GM21528 (cell line): ENCODE results near the gene WDR55.
"Not testable (repeated sequence)": the region's sequence is repeated elsewhere in the genome, so short reads cannot be mapped to it uniquely, and the experiment has no call there.

ENCODE experiments used
- ATAC-seq: cut with Tn5 transposase; IDR thresholded peaks from one replicate; pipeline ENCODE4 v1.9.1; 2021; ENCODE audit warnings: mild to moderate bottlenecking, moderate library complexity; ENCODE audit not compliant: unreplicated experiment, low FRiP score

WDR55 gene, protein sequence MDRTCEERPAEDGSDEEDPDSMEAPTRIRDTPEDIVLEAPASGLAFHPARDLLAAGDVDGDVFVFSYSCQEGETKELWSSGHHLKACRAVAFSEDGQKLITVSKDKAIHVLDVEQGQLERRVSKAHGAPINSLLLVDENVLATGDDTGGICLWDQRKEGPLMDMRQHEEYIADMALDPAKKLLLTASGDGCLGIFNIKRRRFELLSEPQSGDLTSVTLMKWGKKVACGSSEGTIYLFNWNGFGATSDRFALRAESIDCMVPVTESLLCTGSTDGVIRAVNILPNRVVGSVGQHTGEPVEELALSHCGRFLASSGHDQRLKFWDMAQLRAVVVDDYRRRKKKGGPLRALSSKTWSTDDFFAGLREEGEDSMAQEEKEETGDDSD

DNA sequence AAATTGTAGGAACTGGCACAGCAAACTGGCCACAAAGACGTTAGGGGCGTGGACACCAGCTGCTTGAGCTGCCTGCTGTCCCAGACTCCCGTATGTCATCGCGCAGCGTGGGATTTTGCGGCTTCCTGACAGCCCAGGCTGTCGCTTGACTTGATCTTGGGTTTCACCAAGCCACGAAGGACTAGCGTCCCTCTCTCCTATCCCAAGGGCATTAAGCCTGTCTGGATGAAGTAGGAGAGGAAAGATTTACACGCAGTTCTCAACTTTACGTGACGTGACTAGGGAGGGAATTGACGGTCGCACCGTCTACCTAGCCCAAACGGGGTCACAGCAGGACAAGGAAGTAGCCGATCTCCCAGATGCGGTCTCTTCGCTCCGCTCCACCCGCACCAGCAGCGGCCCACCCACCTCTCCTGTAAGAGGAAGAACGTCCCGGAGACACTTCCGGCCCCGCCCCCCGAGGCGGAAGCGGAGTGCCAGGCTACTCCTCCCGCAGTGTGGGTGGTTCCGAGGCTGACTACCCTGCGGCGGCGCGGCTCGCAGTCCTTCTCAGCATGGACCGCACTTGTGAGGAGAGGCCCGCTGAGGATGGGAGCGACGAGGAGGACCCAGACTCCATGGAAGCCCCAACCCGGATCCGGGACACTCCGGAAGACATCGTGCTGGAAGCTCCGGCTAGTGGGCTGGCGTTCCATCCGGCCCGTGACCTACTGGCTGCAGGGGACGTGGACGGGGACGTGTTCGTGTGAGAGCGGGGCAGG lies at the start of gene WDR55:
WDR55 (plus strand) TSS at position 546 of the 761 bp plus-strand sequence; CDS start at position 555, 9 bp downstream.
- peak; percentile 99 for ATAC-seq

DNA sequence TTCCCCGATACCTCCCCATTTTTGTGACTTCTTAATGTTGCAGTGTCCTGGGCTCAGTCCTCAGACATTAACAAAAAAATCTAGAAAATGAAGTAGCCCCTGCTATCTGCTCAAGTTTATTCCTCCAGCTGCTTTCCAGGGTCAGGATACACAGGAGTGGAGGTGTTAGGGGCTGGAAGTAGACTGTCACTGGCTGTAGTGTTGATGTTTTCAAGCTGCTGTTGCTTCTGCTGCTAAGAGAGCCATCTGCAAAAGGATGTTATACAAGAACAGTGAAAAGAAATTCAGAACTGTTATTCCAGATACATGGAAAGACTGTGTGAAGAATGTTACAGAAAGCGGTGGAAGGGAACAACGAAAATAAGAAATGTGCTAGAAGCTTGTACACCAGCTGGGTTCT lies 42.4 kb upstream of the WDR55 start:
- ATAC-seq = no peak

DNA sequence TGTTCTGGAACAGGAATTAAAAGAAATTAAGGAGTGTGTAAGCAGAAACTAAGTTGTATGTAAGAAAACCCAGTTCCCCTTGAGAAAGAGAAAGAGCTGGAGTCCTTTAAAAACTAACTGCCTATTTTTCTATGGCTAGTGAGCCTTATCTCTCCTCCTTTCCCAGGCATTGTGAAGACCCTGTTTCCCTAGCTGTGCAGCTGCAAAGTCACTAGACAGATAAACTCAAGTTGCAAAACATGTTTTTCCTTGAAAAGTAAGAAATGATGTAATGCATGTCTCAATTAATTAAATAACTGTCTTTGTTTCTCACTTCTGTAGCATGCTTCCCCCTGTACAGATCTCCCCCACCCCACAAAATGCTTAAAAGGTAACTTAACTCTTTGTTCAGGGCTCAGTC lies 41.6 kb upstream of the WDR55 start:
- ATAC-seq = not testable (repeated sequence)

DNA sequence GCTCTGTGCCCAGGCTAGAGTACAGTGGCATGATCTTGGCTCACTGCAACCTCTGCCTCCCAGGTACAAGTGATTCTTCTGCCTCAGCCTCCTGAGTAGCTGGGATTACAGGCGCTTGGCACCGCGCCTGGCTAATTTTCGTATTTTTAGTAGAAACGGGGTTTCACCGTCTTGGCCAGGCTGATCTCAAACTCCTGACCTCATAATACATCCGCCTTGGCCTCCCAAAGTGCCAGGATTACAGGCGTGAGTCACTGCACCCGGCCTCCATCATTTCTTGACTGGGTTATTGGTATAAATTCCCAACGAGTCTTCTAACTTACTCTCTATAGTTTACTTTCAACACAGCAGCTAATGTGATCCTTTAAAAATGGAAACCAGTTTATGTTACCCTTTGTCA lies 39.8 kb upstream of the WDR55 start:
- not testable (repeated sequence) for ATAC-seq

DNA sequence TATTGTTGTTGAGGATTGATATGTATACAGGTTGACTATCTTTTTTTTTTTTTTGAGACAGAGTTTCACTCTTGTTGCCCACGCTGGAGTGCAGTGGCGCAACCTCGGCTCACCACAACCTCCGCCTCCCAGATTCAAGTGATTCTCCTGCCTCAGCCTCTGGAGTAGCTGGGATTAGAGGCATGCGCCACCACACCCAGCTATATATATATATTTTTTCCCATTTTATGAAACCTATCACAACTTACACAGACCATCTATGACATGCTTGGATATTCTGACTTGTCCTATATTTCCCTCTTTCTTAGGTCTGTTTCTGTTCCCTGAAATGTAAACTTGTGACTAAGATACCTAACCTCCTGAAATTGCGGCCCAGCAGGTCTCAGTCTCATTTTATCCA lies 36.7 kb upstream of the WDR55 start:
- no peak for ATAC-seq

DNA sequence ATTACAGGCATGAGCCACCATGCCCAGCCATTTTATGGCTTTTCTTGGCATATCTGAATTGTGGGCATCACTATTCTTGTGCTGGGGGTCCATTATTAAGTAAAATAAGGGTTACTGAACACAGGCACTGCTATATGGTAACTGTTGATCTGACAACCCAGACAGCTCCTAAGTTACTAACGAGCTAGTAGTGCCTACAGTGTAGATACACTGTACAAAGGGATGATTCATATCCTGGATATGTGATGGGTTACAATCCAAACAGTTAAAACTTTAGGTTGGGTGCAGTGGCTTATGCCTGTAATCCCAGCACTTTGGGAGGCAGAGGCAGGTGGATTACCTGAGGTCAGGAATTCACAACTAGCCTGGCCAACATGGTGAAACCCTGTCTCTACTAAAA lies 36.0 kb upstream of the WDR55 start:
- ATAC-seq = no peak

DNA sequence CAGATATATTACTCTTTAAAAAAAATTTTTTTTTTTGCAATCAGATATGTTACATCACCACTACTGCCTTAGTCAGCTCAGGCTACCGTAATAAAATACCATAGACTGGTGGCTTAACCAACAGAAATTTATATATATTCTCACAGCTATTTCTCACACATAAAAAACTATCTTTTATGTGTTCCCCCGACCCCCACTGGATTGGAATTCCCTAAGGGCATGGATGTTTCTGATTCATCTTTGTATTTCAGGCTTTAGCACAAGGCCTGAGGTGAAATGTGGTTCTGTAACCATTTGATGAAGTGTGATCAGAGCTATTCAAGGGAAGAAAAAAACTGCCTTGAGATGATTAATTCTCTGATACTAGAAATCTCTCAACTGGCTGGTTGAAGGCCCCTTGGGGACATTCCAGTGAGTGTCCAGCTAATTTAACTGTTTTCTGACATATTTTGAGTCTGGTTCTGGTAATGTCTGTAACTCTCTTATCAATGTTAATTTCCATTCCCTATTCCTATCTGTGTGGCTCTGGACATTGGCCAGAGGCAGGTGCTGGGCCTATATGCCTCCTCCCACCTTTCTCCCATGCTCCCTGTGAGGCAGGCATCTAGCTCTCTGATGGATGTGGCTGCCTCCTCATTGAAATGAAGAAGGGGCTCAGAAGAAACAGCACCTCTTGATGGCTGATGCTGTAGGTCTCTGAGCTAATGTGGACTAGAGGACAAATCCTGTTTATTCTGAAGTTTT lies 34.2 kb upstream of the WDR55 start:
- ATAC-seq = no peak

DNA sequence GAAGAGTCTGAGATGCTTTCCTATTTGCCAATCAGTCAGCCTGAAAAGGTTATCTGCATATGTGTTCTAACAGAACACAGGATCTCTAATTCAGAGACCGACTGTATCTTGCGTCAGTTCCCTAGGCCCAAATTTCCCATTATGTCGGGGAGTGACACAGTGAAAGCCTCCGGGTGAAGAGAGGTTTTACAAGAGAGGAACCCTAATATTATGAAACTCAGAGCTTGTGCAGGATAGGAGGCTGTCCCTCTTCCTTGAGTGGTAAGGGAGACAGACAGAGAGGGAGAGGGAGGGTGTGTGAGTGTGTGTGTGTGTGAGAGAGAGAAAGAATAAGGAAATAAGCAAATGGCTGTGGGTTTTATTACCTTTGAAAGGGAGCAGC lies 33.7 kb upstream of the WDR55 start:
- ATAC-seq = no peak

DNA sequence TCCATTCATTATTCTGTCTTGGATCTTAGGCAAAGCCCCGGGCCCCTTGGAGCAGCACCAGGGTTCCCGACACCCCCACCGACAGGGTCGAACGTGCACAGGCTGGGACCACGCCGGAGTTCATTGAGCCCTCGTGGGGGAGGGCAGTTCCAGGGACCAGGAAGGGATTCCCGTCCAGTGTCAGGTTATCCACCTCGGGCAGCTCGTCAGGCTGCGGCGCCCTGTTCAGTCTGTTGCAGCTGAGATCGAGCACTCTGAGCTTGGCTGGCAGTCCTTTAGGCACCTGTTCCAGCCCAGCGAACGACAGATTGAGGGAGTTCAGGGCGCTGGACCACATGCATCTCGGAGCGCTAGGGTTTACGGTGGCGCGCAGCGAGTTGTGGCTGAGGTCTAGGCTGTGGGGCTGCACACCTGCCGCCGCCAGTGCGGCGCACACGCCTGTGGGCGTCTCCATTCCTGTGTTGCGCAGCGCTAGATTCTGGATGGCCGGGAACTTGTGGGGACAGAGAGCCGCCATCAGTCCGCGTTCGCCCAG lies 32.8 kb upstream of the WDR55 start:
- peak; percentile 52 for ATAC-seq

DNA sequence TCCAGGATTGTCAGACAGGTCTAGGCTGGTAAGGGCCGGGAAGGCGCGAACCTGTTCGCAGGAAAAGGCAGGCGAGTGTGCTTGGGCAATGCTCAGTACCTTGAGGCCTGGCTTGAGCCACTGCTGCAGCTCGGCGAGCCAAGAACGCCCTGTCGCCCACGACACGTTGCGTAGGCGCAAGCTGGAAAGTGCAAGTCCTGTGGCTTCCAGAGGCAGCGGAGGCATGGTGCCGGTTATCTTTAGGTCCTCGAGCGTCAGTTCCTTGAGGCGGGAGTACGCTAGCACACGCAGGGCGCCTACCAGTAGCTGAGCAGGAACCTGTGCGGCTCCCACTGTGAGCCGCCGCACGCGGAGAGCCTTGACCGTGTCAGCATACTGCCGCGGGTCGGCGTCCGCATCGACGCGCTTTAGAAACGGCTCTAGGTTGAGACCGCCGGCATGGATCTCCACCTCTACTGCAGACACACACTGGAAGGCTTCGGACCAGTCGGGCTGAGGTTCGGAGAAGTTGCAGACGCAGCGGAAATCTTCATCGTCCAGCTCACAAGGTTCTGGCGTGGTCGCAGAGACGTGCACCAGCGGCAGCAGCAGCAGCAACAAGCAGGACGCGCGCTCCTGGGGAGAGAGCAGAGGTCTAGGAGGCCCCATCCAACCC lies 32.2 kb upstream of the WDR55 start:
- ATAC-seq = peak; percentile 61

DNA sequence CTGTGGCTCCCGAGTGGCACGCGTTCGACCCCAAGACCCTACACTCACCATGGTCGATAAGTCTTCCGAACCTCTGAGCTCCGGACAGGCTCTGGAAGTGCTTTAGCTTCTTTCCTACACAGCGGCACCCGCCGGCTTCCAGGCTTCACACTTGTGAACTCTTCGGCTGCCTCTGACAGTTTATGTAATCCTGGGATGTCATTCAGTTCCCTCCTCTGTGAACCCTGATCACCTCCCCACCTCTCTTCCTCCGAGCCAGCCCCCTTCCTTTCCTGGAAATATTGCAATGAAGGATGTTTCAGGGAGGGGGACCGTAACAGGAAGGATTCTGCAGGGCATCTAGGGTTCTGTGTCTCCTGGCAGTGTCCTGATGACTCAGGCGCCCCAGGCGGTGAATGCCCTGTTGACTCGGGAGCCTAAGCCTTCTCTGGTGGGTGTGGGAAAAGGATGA lies 31.7 kb upstream of the WDR55 start, which contains the start of gene CD14:
CD14 (minus strand) TSS at position 155 of the 451 bp plus-strand sequence; CDS start at position 51, 104 bp downstream.
- no peak for ATAC-seq

DNA sequence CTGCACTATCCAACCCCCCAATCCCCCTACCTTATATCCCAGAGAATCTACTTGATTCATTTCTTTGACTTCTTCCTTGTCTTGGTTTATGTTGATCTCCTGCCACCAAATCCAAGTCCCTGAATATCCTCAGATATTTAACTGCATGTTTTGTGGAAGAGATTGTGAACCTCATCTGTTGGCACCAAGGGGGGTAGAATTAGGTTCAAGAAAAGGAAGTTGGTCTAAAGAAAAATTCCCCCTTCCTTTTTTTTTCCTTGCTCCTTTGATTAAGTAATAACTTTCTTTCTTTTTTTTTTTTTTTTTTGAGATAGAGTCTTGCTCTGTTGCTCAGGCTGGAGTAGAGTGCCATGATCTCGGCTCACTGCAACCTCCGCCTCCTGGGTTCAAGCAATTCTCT lies 31.2 kb upstream of the WDR55 start:
- ATAC-seq = no peak

DNA sequence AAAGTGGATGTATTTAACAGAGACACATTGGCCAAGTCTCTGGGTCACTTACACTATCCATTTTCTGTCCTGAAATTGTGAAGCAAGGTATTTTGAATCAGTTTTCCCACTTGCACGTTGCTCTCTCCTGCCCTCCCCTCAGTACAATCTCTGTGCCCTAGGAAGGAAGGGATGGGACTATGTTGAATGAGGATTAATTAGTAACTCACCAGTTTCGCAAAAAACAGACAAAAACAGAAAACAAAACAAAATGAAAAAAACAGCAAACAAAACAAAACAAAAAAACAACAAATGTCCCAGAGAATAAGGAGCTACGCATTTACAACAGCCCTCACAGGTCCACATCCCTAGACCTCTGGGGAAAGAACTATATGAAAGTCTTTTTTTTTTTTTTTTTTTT lies 30.6 kb upstream of the WDR55 start:
- ATAC-seq = no peak

DNA sequence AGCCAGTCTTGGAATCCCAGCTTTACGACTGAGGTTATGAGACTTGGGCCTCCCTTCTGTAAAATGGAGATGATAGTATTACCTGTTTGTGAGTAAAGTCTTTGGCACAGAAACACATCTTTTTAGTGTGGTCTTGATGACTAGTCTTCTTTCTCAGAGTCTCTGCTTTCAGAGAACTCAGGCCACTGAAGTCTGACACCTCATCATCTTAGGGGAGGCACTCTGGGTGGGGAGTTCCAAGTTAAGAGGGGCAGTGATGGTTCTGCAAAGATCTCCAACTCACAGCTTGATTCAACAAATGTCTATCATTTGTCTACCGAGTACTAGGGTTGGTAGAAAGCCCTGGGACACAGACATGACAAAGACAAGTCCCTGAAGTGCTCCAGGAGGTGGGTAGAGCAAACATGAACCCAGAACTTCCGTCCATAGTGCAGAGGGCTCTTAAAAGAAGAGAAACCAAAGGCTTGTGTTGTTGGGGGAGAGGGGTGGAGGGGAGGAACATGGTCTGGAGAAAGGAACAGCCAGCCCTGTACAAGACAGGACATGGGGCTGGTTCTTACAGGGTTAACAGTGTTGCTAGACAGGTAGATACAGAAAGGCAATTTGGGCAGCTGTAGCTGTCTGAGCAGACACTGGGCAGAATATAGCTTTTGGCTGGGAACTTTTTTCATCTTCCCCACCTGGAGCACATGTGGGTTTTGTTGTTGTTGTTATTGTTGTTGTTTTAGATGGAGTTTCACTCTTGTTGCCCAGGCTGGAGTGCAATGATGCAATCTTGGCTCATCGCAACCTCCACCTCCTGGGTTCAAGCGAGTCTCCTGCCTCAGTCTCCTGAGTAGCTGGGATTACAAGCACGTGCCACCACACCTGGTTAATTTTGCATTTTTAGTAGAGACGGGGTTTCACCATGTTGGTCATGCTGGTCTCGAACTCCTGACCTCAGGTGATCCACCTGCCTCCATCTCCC lies 29.1 kb upstream of the WDR55 start:
- ATAC-seq = no peak

DNA sequence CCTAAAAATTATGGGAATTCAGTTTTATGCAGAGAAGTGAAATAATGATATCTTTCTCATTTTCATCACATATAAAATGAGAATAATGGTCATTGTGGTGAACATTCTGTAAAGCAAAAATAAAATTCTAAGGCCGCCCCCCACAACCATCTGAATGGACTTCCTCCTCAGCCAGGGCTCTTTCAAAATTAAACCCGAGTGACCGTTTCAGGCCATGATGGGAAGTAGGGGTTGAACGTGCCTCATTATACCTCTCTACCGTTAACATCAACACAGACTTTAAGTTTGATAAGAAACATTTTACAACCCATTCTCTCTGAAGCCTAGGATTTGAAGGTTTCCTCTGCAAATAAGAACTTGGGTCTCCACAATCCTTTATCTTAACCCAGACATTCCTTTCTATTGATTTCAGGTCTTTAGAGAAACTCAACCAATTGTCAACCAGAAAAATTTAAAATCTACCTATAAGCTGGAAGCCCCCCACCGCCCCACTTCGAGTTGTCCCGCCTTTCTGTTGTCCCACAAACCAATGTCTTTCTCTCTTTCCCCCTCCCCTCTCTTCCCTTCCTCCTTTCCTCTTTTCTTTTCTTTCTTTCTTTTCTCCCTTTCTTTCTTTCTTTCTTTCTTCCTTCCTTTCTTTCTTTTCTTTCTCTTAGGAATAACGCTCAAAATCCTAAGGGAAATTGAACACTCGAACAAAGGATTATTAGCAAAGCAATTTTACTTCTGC lies 27.2 kb upstream of the WDR55 start:
- no peak for ATAC-seq

DNA sequence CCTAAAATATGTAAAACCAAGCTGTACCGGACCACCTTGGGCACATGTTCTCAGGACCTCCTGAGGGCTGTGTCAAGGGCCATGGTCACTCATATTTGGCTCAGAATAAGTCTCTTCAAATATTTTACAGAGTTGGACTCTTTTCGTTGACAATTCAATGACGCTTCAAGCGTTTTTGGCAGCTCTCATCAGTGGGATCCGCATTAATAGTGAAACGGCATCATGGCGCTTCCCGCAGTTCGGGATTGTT lies 25.9 kb upstream of the WDR55 start:
- ATAC-seq = not testable (repeated sequence)

DNA sequence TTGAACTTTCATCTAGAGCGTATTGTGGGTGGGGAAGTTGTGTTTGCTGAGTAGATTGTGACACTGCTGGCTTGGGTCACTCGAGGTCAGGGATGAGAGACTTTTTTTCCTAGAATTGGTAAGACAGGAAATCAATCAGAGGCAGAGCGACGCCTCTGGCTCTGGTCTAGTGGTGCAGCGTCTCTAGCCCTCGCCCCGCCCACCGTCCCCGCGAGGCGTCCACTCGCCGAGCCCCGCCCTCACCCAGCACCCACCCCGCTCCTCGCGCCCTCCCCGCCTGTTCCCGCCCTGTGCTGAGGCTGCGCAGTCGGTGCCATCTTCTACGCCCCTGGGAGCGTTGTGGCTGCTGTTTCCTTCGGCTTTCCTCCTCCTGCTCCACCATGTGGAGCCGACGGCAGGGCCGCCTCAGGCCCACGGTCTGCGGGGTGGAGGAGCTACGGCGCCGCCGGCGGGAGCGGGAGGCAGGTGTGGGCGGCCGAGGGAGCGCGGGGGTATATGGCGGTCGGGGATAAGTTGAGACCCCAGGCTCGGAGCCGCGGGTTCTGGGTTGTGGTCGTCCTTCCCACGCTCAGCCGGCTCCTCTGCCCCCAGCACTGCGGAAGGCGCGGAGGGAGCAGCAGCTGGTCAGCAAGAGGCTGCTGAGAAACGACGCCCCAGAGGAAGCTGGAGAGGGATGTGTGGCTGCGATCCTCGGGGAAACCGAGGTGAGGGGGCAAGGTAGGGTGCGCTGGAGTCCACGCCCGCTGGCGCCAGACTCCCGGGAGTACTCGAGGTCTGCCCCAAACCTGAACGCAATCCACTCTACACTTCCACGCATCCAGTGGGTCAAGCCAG lies 25.3 kb upstream of the WDR55 start, which contains the start of gene TMCO6:
TMCO6 (plus strand) TSS at position 304 of the 834 bp plus-strand sequence; CDS start at position 381, 77 bp downstream.
- peak; percentile 88 for ATAC-seq

DNA sequence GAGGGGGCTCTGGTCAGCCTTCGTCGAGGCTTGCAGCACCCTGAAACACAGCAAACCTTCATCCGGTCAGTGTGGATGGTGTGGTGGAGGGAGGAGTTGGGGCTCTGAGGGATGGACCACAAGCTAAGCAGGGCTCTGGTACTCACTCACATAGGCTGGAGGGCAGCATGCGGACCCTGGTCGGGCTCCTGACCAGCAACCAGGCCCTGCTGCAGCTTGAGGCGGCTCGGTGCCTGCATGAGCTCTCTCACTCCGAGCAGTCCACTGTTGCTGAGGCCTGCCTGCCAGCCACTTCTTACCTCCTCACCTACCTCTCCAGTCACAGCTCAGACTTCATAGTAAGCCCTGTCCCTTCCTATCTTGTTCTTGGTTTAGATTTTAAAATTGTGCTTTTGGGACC lies 23.0 kb upstream of the WDR55 start:
- ATAC-seq = no peak
